OCI-LY7 (cell line): ENCODE data around the gene SRC. TPM values are rescaled to one million over a fixed set of nuclear protein-coding genes. Genes with fewer than 3 reads are reported as not detected.

Source experiments
- BruUV-seq: library from RNA; stranded (reverse); fragments of 400-500 nt; replicated peaks from 2 replicates; lab custom pipeline; 2021; lab: Mats Ljungman, UMichigan
- CTCF ChIA-PET: fragments of 300-600 bp; sonication (Branson Sonifier 250); formaldehyde crosslinking; loops from one replicate; lab custom pipeline; 2022; ENCODE audit warnings: antibody characterized with exemption; ENCODE audit not compliant: unreplicated experiment; lab: Charles Lee
- POLR2A ChIA-PET: fragments of 300-600 bp; sonication (Branson Sonifier 250); formaldehyde crosslinking; loops from one replicate; lab custom pipeline; 2022; ENCODE audit warnings: antibody characterized with exemption; lab: Charles Lee
- DNase-seq: peaks from one replicate; pipeline ENCODE4 v3.0.0-alpha.2; 2015; ENCODE audit warnings: low spot score
- H2AFZ ChIP-seq: fragments of 200-600 bp; sonication (generic), shearing (Covaris generic); 2 replicates; pipeline ENCODE4 v1.6.1; 2014; ENCODE audit warnings: mild to moderate bottlenecking, antibody characterized with exemption, low read length, moderate library complexity
- H3K27ac ChIP-seq: fragments of 200-600 bp; sonication (generic); 2 replicates; pipeline ENCODE4 v1.5.1; 2014; ENCODE audit warnings: mixed run types, low read depth, mild to moderate bottlenecking, moderate library complexity, low read length, inconsistent platforms; ENCODE audit not compliant: poor library complexity, severe bottlenecking
- H3K36me3 ChIP-seq: fragments of 200-600 bp; sonication (generic); 2 replicates; pipeline ENCODE4 v1.6.1; 2014; ENCODE audit warnings: mild to moderate bottlenecking, antibody characterized with exemption, low read length, moderate library complexity, mixed read lengths; ENCODE audit not compliant: insufficient read depth
- H3K4me1 ChIP-seq: fragments of 200-600 bp; sonication (generic); 2 replicates; pipeline ENCODE4 v1.5.1; 2014; ENCODE audit warnings: mild to moderate bottlenecking, low read length; ENCODE audit not compliant: insufficient read depth, poor library complexity, severe bottlenecking
- H3K4me2 ChIP-seq: fragments of 200-600 bp; sonication (generic); 2 replicates; pipeline ENCODE4 v1.6.1; 2014; ENCODE audit warnings: mild to moderate bottlenecking, low read length
- H3K4me3 ChIP-seq: fragments of 200-600 bp; sonication (generic); 2 replicates; pipeline ENCODE4 v1.5.1; 2014; ENCODE audit warnings: mild to moderate bottlenecking, low read depth, low read length; ENCODE audit not compliant: poor library complexity, severe bottlenecking
- H3K79me2 ChIP-seq: fragments of 200-600 bp; sonication (generic); 2 replicates; pipeline ENCODE4 v1.6.1; 2016; ENCODE audit warnings: low read depth, mild to moderate bottlenecking, low read length, moderate library complexity, mixed read lengths; ENCODE audit not compliant: insufficient read depth
- H3K9me2 ChIP-seq: fragments of 200-600 bp; sonication (generic); 2 replicates; pipeline ENCODE4 v1.6.1; 2016; ENCODE audit warnings: mild to moderate bottlenecking, low read length, mixed read lengths; ENCODE audit not compliant: insufficient read depth
- H3K9me3 ChIP-seq: fragments of 200-600 bp; sonication (generic); 2 replicates; pipeline ENCODE4 v1.6.1; 2014; ENCODE audit warnings: mild to moderate bottlenecking, mixed run types, low read length, mixed read lengths
- H4K20me1 ChIP-seq: fragments of 200-600 bp; sonication (generic); 2 replicates; pipeline ENCODE4 v1.6.1; 2014; ENCODE audit warnings: mild to moderate bottlenecking, antibody characterized with exemption, low read length, moderate library complexity, mixed read lengths; ENCODE audit not compliant: insufficient read depth
- EZH2phosphoT487 ChIP-seq: fragments of 200-600 bp; sonication (generic); IDR thresholded peaks from 2 replicates; pipeline ENCODE4 v1.6.1; 2018; ENCODE audit warnings: low read depth, borderline replicate concordance, mild to moderate bottlenecking, mixed run types, antibody characterized with exemption, low read length, moderate library complexity, mixed read lengths
- intact Hi-C: fragments of 100-400 bp; cut with micrococcal nuclease; formaldehyde crosslinking; loops from one replicate; pipeline ENCODE4 v1.10.0; 2022; ENCODE audit not compliant: unreplicated experiment
- total RNA-seq, 2 experiments: library from RNA; depleted of rRNA in 1 of 2; stranded (reverse); fragments of >200 nt in 1 of 2; shearing (Covaris generic) in 1 of 2; gene quantifications; 2 replicates each; pipeline ENCODE4 v1.2.3, GENCODE V29; 2014 to 2022
- TF ChIP-seq, protein P1 (sequence below): fragments of 200-600 bp; sonication (generic); conservative IDR thresholded peaks from 2 replicates; pipeline ENCODE4 v1.5.1; 2014; ENCODE audit warnings: mild to moderate bottlenecking, antibody characterized with exemption, low read length, moderate library complexity, mixed read lengths

Gene SRC
- total RNA-seq, 2 experiments from 2014 or later: 0.72 to 3.7 TPM

- Histone ChIP-seq H3K9me3 (no peaks in the 10 kb centered on the region), H2AFZ (no peak overlapping the region), H3K79me2 (no peaks in the 10 kb centered on the region), H3K27ac (no peak overlapping the region), H3K4me2 (no peak overlapping the region), H3K4me1 (no peaks in the 10 kb centered on the region), H3K4me3 (no peak overlapping the region), H3K36me3 (no peaks in the 10 kb centered on the region), H3K9me2 (no peaks in the 10 kb centered on the region), H4K20me1 (no peaks in the 10 kb centered on the region)
- no peak for DNase-seq
- intact Hi-C loops: no loop called here
- CTCF ChIA-PET: no interaction called here
- TF ChIP-seq EZH2phosphoT487: no peak
- TF ChIP-seq, protein P1, sequence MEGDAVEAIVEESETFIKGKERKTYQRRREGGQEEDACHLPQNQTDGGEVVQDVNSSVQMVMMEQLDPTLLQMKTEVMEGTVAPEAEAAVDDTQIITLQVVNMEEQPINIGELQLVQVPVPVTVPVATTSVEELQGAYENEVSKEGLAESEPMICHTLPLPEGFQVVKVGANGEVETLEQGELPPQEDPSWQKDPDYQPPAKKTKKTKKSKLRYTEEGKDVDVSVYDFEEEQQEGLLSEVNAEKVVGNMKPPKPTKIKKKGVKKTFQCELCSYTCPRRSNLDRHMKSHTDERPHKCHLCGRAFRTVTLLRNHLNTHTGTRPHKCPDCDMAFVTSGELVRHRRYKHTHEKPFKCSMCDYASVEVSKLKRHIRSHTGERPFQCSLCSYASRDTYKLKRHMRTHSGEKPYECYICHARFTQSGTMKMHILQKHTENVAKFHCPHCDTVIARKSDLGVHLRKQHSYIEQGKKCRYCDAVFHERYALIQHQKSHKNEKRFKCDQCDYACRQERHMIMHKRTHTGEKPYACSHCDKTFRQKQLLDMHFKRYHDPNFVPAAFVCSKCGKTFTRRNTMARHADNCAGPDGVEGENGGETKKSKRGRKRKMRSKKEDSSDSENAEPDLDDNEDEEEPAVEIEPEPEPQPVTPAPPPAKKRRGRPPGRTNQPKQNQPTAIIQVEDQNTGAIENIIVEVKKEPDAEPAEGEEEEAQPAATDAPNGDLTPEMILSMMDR: no peak
- BruUV-seq: no TSS peak
- POLR2A ChIA-PET: no interaction called here
Observed at GRCh38 chr20:37420610-37421009, 74.7 kb downstream of the SRC start.

DNA sequence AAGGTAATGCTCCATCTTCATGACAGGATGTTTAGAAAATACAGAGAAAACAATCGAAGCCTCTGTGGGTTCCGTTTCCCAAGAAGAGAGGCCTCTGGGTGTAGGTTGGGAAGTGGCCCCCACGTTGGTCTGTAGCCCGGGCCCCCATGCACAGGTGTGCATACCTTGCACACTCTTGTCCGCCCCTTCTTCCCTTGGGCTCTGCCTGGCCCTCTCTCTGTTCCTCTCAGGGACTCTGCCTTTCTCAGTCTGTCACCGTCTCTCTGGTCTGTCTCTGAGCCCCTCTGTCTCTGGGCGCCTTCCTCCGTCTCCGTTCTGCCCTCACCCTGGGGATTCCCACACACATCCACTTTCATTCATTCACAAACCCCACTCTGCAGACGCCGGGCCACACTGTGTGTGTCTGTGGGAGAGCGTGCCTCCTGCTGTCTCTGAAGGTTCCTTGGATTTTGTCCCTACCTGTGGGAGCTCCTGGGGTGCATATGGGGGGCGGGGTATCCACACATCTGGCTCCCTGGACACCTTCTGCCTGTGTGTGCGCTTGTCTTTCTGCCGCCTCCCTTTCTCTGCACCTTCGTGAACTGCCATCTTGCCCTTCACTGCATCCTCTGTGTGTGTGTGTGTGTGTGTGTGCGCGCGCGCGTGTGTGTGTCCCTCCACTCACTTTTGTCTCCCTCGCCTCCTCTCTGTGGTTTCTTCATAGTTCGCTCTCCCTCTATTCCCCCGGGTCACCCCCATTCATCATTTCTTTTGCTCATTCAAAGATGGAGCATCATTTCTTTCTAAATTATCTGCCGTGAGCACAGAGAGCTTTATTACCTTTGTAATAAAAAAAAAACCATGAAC, 75.3 kb downstream of the SRC start:
- no peak for TF ChIP-seq EZH2phosphoT487
- TF ChIP-seq, protein P1: no peak
- H3K36me3 ChIP-seq: no peaks in the 10 kb centered on the region
- no peak overlapping the region for H3K27ac ChIP-seq
- no peaks in the 10 kb centered on the region for H3K9me3 ChIP-seq
- no peaks in the 10 kb centered on the region for H3K9me2 ChIP-seq
- H3K79me2 ChIP-seq: no peaks in the 10 kb centered on the region
- intact Hi-C loops: no loop called here
- no peaks in the 10 kb centered on the region for H4K20me1 ChIP-seq
- H3K4me1 ChIP-seq: no peaks in the 10 kb centered on the region
- CTCF ChIA-PET: no interaction called here
- H3K4me2 ChIP-seq: no peak overlapping the region
- POLR2A ChIA-PET: no interaction called here
- no peak overlapping the region for H3K4me3 ChIP-seq
- DNase-seq: no peak
- BruUV-seq: no TSS peak
- no peak overlapping the region for H2AFZ ChIP-seq

- Histone ChIP-seq H3K27ac (no peak overlapping the region), H3K4me2 (no peak overlapping the region), H3K4me3 (no peak overlapping the region), H4K20me1 (no peaks in the 10 kb centered on the region), H2AFZ (no peak overlapping the region), H3K4me1 (no peaks in the 10 kb centered on the region), H3K36me3 (no peaks in the 10 kb centered on the region), H3K79me2 (no peaks in the 10 kb centered on the region), H3K9me3 (no peaks in the 10 kb centered on the region), H3K9me2 (no peaks in the 10 kb centered on the region)
- intact Hi-C loops: no loop called here
- TF ChIP-seq, protein P1: no peak
- TF ChIP-seq EZH2phosphoT487: no peak
- POLR2A ChIA-PET: no interaction called here
- no peak for DNase-seq
- no TSS peak for BruUV-seq
- CTCF ChIA-PET: no interaction called here
Observed at GRCh38 chr20:37421988-37422387, 76.0 kb downstream of the SRC start.
